Neural progenitor cell (in vitro differentiated cells): ENCODE results near the gene DEAF1.

Experiments used
- EZH2 ChIP-seq: fragments of 200-600 bp; sonication (generic); IDR thresholded peaks from 2 replicates; pipeline ENCODE4 v1.6.1; 2017; ENCODE audit warnings: antibody characterized with exemption, mild to moderate bottlenecking, moderate library complexity
- TF ChIP-seq, protein P1 (sequence below): fragments of 200-600 bp; sonication (generic); IDR thresholded peaks from 2 replicates; pipeline ENCODE4 v1.5.1; 2017; ENCODE audit warnings: antibody characterized with exemption, mild to moderate bottlenecking

DNA sequence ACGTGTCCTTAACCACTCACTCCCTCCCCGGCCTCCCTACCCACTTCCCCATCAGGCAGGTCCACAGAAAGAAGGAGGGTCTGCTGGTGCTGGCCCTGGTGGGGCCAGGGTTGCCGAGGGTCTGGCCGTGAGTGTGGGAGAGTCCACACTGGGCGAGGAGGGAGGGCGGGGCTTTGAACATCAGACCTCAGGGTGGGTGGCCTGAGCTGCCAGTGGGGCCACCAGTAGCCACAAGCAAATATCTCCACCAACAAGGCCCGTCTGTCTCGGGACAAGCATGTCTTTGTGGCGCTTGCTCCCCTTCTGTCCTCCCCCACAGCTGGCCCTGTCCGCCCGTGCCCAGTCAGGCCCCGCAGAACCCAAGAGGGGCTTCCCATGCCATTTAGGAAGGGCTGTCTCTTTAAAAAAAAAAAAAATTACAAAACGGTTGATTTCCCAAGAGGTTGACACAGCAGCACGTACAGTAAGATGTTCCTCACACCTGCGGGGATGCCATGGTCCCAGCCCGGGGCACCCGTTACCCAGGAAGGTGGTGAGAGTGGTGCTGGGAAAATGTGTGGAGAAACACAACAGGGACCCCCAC lies 34.6 kb upstream of the DEAF1 start:
- TF ChIP-seq, protein P1, sequence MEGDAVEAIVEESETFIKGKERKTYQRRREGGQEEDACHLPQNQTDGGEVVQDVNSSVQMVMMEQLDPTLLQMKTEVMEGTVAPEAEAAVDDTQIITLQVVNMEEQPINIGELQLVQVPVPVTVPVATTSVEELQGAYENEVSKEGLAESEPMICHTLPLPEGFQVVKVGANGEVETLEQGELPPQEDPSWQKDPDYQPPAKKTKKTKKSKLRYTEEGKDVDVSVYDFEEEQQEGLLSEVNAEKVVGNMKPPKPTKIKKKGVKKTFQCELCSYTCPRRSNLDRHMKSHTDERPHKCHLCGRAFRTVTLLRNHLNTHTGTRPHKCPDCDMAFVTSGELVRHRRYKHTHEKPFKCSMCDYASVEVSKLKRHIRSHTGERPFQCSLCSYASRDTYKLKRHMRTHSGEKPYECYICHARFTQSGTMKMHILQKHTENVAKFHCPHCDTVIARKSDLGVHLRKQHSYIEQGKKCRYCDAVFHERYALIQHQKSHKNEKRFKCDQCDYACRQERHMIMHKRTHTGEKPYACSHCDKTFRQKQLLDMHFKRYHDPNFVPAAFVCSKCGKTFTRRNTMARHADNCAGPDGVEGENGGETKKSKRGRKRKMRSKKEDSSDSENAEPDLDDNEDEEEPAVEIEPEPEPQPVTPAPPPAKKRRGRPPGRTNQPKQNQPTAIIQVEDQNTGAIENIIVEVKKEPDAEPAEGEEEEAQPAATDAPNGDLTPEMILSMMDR = no peak
- TF ChIP-seq EZH2 = no peak
